HL-60/S4 treated with phorbol 12-myristate 13-acetate at 8.2 ng/mL for 4 days and 3 days (cell line): Measurements from ENCODE around the gene KCNK10.

ENCODE experiments used
- in situ Hi-C: fragments of 300-500 bp; cut with MboI; formaldehyde crosslinking; loops from 2 replicates; pipeline ENCODE4 v1.15.0; 2022; ENCODE audit warnings: low sequenced_read_pairs

KCNK10 gene

GRCh38 chr14:88191605-88192004 is 131.5 kb downstream of the KCNK10 start:
- in situ Hi-C loops, result no loop called here

GRCh38 chr14:88189417-88190191 is 133.5 kb downstream of the KCNK10 start:
- in situ Hi-C loops, result no loop called here

GRCh38 chr14:88188745-88189416 is 134.2 kb downstream of the KCNK10 start:
- in situ Hi-C loops, result no loop called here

GRCh38 chr14:88185843-88186242 is 137.2 kb downstream of the KCNK10 start:
- in situ Hi-C loops, result no loop called here

GRCh38 chr14:88184956-88185355 is 138.1 kb downstream of the KCNK10 start:
- in situ Hi-C loops, result no loop called here

- in situ Hi-C loops, result no loop called here
These were observed 142.0 kb downstream of the KCNK10 start for GRCh38 chr14:88181072-88181471.

GRCh38 chr14:88179716-88180115 is 143.4 kb downstream of the KCNK10 start:
- in situ Hi-C loops, result no loop called here

GRCh38 chr14:88170333-88170732 is 152.7 kb downstream of the KCNK10 start:
- in situ Hi-C loops, result loop anchor here (25.0 kb wide), 1 partner anchor 233 kb away; no protein-coding TSS in a partner anchor

- in situ Hi-C loops, result loop anchor here (25.0 kb wide), 1 partner anchor 231 kb away; no protein-coding TSS in a partner anchor
These were observed 154.4 kb downstream of the KCNK10 start for GRCh38 chr14:88168498-88169165.

- in situ Hi-C loops, result loop anchor here (25.0 kb wide), 1 partner anchor 231 kb away; no protein-coding TSS in a partner anchor
These were observed 155.0 kb downstream of the KCNK10 start for GRCh38 chr14:88168025-88168424.

GRCh38 chr14:88166616-88167015 is 156.5 kb downstream of the KCNK10 start:
- in situ Hi-C loops, result loop anchor here (25.0 kb wide), 1 partner anchor 229 kb away; no protein-coding TSS in a partner anchor

- in situ Hi-C loops, result loop anchor here (25.0 kb wide), 1 partner anchor 228 kb away; no protein-coding TSS in a partner anchor
These were observed 158.0 kb downstream of the KCNK10 start for GRCh38 chr14:88164906-88165534.

GRCh38 chr14:88163731-88164255 is 159.3 kb downstream of the KCNK10 start:
- in situ Hi-C loops, result loop anchor here (25.0 kb wide), 1 partner anchor 226 kb away; no protein-coding TSS in a partner anchor

- in situ Hi-C loops, result loop anchor here (25.0 kb wide), 1 partner anchor 219 kb away; no protein-coding TSS in a partner anchor
These were observed 166.9 kb downstream of the KCNK10 start for GRCh38 chr14:88156127-88156526.

- in situ Hi-C loops, result loop anchor here (25.0 kb wide), 1 partner anchor 218 kb away; no protein-coding TSS in a partner anchor
These were observed 168.1 kb downstream of the KCNK10 start for GRCh38 chr14:88154926-88155325.

GRCh38 chr14:88154321-88154720 is 168.7 kb downstream of the KCNK10 start:
- in situ Hi-C loops, result loop anchor here (25.0 kb wide), 1 partner anchor 217 kb away; no protein-coding TSS in a partner anchor

- in situ Hi-C loops, result no loop called here
These were observed 176.0 kb downstream of the KCNK10 start for GRCh38 chr14:88146881-88147649.

- in situ Hi-C loops, result no loop called here
These were observed 179.3 kb downstream of the KCNK10 start for GRCh38 chr14:88143810-88144209.

- in situ Hi-C loops, result no loop called here
These were observed 180.1 kb downstream of the KCNK10 start for GRCh38 chr14:88142997-88143396.

- in situ Hi-C loops, result no loop called here
These were observed 182.2 kb downstream of the KCNK10 start for GRCh38 chr14:88140874-88141273.
